Measurements from ENCODE around the gene TMEM259.

GRCh38 chr19:979318-979741, 41.6 kb downstream of the TMEM259 start:
- TF ChIP-seq TAF1 (IDR thresholded peaks at IDR 0.05; ENCODE audit: control insufficient read depth, extremely low read depth, insufficient read depth, low read length, severe bottlenecking) (no peak), SP1 (CRISPR knock-in tag; IDR thresholded peaks at IDR 0.05) (no peak)
